ENCODE results near the gene KCNV2.

KCNV2 gene

DNA sequence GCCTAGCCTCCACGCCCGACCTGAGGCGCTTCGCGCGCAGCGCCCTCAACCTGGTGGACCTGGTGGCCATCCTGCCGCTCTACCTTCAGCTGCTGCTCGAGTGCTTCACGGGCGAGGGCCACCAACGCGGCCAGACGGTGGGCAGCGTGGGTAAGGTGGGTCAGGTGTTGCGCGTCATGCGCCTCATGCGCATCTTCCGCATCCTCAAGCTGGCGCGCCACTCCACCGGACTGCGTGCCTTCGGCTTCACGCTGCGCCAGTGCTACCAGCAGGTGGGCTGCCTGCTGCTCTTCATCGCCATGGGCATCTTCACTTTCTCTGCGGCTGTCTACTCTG lies 1.4 kb downstream of the KCNV2 start:
- in situ Hi-C loops (cut with MboI; ENCODE audit: low sequenced_read_pairs), result no loop called here

DNA sequence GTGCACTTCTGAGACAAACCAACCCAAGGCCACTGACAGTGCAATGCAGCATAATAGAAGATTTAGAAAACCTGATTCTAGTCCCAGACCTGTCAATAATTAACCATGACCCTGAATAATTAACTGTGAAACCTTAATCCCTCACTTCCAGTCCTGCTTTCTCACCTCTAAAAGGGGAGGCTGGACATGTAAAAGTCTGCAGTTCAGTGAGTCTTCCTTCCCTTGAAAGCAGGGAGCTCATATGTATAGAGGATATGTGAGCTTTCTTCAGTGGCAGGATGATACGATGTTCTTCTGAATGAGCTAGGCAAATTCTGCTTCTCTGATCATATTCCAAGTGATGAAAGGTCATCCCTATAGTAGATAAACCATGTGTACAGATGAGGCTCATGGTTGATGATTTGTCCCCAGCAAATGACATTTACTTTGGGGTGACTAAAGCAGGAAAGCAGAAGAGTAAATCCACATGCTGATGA lies 2.9 kb downstream of the KCNV2 start:
- in situ Hi-C loops (cut with MboI; ENCODE audit: low sequenced_read_pairs), result no loop called here

DNA sequence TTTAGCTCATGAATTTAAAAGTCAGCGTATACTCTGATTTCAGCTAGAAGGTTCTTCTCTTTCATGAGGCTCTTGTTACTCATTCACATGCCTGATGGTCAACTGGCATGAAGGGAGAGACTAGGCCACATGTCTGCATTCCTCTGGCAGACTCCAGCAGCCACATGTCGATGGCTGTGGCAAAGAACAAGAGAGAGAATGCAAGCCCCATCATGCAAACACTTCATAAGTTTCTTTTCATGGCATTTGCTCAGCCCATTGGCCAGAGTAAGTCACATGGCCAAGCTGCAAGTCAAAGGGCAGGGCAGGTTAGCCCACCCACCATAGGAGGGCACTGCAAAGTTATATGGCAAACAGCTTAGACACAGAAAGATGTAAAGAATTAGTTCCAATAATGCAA lies 5.4 kb downstream of the KCNV2 start:
- in situ Hi-C loops (cut with MboI; ENCODE audit: low sequenced_read_pairs), result no loop called here

- in situ Hi-C loops (cut with MboI; ENCODE audit: low sequenced_read_pairs), result no loop called here
Measured at GRCh38 chr9:2723376-2724065, 6.2 kb downstream of the KCNV2 start.

DNA sequence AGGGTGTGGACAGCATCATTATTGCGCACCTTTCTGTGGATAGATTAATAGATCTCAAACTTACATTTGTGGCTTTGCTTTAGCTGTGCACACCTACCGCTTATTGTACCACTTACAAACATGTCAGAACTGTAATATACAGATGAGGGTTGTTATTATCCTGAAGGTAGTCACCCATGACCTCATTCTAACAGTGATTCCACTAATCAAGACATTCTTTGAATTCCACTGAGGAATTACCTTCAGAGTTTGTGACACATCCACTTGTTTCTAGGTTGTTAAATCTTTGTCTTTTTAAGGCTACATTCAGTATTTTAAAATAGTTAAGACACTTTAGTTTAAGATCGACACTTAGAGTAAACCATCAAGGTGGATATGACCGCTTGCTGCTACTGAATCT lies 7.8 kb downstream of the KCNV2 start:
- in situ Hi-C loops (cut with MboI; ENCODE audit: low sequenced_read_pairs), result no loop called here

DNA sequence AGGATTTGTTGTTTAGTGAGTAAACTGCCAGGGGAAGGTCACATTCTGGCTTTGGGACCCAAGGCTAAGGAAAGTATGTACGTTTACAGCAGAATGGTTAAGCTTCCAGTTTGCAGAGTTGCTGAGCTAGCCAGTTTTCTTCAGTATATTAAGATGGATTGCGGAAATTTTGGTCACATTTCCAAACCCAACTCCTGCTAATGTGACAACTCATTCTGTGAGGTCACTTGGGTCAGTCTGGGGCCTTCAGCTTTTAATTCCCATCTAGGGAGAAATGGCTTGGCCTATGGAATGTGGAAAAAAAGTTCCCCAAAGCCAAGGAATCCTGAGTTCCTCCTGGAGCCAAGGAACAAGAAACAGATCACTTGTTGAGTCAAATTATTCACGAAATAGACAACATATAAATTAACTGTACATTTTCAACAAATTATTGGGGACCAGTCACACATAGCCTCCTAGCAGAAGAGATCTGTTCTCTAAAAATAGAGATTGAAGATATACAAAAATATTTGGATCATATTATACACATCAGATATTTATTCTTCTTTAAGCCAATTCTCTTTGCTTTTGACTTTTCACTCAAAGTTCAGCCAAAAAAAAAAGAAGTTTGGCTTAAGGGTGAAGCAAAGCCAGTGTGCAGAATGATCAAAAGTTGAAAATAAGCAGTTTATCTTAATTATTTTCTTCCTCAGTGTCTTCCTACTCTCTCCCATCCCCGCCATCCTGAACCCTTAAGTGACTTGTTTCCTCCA lies 8.8 kb downstream of the KCNV2 start:
- in situ Hi-C loops (cut with MboI; ENCODE audit: low sequenced_read_pairs), result no loop called here

GRCh38 chr9:2726650-2727340 lies 9.5 kb downstream of the KCNV2 start:
- in situ Hi-C loops (cut with MboI; ENCODE audit: low sequenced_read_pairs), result no loop called here

DNA sequence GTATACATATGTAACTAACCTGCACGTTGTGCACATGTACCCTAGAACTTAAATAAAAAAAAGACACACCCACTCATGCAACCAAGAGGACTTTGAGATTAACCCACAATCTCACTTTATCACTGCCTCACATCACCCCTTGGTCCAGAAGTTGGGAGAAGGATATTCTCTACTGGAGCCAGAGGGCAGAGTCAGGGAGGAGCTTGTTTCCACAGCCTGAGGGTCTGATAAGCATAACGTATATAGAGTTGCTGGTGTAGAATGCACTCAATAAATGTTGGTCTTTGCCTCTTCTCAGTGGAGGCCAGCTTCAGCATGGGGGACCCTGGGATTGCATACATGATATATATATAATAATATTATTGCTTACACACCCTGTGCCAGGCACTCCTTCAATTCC lies 10.1 kb downstream of the KCNV2 start:
- in situ Hi-C loops (cut with MboI; ENCODE audit: low sequenced_read_pairs), result no loop called here

GRCh38 chr9:2727966-2728613 lies 10.8 kb downstream of the KCNV2 start:
- in situ Hi-C loops (cut with MboI; ENCODE audit: low sequenced_read_pairs), result no loop called here

DNA sequence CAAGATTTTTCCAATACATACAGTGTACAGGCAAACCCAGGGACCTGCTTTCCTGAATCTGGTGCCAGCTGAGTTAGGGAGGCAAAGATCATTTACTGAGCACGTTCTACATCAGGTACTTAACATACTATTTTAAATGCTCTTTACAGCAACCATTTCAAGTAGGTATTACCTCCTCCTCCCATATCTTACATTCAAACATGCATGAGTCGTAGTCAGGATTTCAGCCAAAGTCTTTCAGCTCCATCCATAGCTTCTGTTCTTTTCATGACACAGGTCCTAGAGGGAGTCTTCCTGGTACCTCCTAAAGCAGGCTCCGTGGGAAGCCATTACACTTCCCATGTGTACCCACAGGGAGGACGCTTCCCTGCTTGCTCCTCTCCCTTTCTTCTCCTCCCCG lies 11.7 kb downstream of the KCNV2 start:
- in situ Hi-C loops (cut with MboI; ENCODE audit: low sequenced_read_pairs), result no loop called here

GRCh38 chr9:2729721-2730120 lies 12.4 kb downstream of the KCNV2 start:
- in situ Hi-C loops (cut with MboI; ENCODE audit: low sequenced_read_pairs), result no loop called here

- in situ Hi-C loops (cut with MboI; ENCODE audit: low sequenced_read_pairs), result no loop called here
Measured at GRCh38 chr9:2730971-2731370, 13.7 kb downstream of the KCNV2 start.

- in situ Hi-C loops (cut with MboI; ENCODE audit: low sequenced_read_pairs), result no loop called here
Measured at GRCh38 chr9:2732492-2732891, 15.2 kb downstream of the KCNV2 start.

GRCh38 chr9:2740616-2741015 lies 23.3 kb downstream of the KCNV2 start:
- in situ Hi-C loops (cut with MboI; ENCODE audit: low sequenced_read_pairs), result no loop called here

DNA sequence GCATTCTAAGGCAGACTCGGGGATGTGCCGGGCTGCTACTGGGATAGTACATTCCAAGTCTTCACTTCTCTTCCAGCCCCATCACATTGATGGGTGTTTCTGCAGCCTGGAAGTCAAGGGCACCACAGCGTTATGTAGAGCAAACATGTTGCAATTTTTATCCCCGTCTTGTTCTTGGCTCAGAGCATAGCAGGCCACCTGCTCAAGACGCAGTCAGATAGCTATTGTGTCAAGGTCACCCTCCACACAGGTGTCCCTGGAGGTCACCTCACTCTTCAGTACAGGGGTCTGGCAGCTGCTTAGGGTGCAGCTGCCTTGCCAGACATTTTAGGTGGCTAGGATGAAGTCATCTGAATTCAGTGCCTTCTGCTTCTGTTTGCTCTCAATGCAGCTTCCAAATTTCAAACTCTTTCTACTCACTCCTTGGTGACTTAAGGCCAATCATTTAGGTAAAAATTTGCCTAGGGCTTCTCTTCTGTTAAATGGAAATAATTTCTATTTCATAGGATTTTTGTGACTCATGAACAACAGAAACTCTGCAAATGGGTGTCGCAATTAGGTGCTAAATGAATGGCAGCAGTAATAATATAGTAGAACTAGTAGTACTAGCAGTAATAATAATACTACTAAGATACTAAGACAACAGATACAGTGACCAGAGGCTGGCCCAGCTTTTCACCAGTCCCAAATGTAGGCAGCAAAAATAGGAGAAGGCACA lies 24.3 kb downstream of the KCNV2 start:
- in situ Hi-C loops (cut with MboI; ENCODE audit: low sequenced_read_pairs), result no loop called here

GRCh38 chr9:2742214-2742613 lies 24.9 kb downstream of the KCNV2 start:
- in situ Hi-C loops (cut with MboI; ENCODE audit: low sequenced_read_pairs), result no loop called here

GRCh38 chr9:2743937-2744529 lies 26.7 kb downstream of the KCNV2 start:
- in situ Hi-C loops (cut with MboI; ENCODE audit: low sequenced_read_pairs), result no loop called here

- in situ Hi-C loops (cut with MboI; ENCODE audit: low sequenced_read_pairs), result no loop called here
Measured at GRCh38 chr9:2745560-2746380, 28.5 kb downstream of the KCNV2 start.

GRCh38 chr9:2749485-2749884 lies 32.2 kb downstream of the KCNV2 start:
- in situ Hi-C loops (cut with MboI; ENCODE audit: low sequenced_read_pairs), result no loop called here

- in situ Hi-C loops (cut with MboI; ENCODE audit: low sequenced_read_pairs), result no loop called here
Measured at GRCh38 chr9:2755285-2755684, 38.0 kb downstream of the KCNV2 start.
